Naive thymus-derived CD4-positive, alpha-beta T cell (primary cell): ENCODE measurements around the gene KAZN. TPM values are rescaled to one million over a fixed set of nuclear protein-coding genes. Genes with fewer than 3 reads are reported as not detected.

Experiments
- ATAC-seq: fragments of 150-1000 bp; cut with Tn5 transposase; 2 replicates; pipeline ENCODE4 v1.10.0; 2021; ENCODE audit warnings: mild to moderate bottlenecking, moderate library complexity
- CTCF ChIA-PET: fragments of 350-600 bp; sonication (Branson Sonifier 250); formaldehyde crosslinking; loops from one replicate; lab custom pipeline; 2021; ENCODE audit warnings: antibody characterized with exemption; lab: Charles Lee
- POLR2A ChIA-PET: fragments of 350-600 bp; sonication (Branson Sonifier 250); formaldehyde crosslinking; loops from one replicate; lab custom pipeline; 2021; ENCODE audit warnings: antibody characterized with exemption, inconsistent platforms; lab: Charles Lee
- DNase-seq, 9 donors: peaks; one replicate each; pipeline versions ENCODE4 v3.0.0 to v3.0.0-alpha.2; 2020 to 2022; ENCODE audit warnings: mixed read lengths in 1 of 9
- H3K27ac ChIP-seq: one replicate; pipeline ENCODE4 v1.7.0; 2013; ENCODE audit warnings: mild to moderate bottlenecking, low read depth, low read length, moderate library complexity
- H3K27me3 ChIP-seq, 2 donors: one replicate each; pipeline ENCODE4 v1.7.0; 2013; ENCODE audit warnings: low read length in 2 of 2, mild to moderate bottlenecking in 2 of 2, moderate library complexity in 2 of 2; ENCODE audit not compliant: control insufficient read depth in 2 of 2, insufficient read depth in 2 of 2
- H3K36me3 ChIP-seq, 3 experiments: 1 replicate in 2 of 3; 2 replicates in 1 of 3; pipeline ENCODE4 v1.7.0; 2013; ENCODE audit warnings: low read length in 3 of 3, mild to moderate bottlenecking in 3 of 3, moderate library complexity in 1 of 3; ENCODE audit not compliant: insufficient read depth in 3 of 3, control insufficient read depth in 2 of 3
- H3K4me1 ChIP-seq, 2 donors: one replicate each; pipeline ENCODE4 v1.7.0; 2013; ENCODE audit warnings: low read length in 2 of 2, mild to moderate bottlenecking in 2 of 2, moderate library complexity in 1 of 2; ENCODE audit not compliant: control insufficient read depth in 2 of 2, insufficient read depth in 2 of 2
- H3K4me3 ChIP-seq: 2 replicates; pipeline ENCODE4 v1.7.0; 2013; ENCODE audit warnings: mild to moderate bottlenecking, low read length
- H3K9me3 ChIP-seq, 3 experiments: 1 replicate in 2 of 3; 2 replicates in 1 of 3; pipeline ENCODE4 v1.7.0; 2013; ENCODE audit warnings: low read length in 3 of 3; ENCODE audit not compliant: control insufficient read depth in 2 of 3
- H3K27ac Mint-ChIP-seq, 9 donors: one replicate each; pipeline ENCODE4 v1.8.0; 2020 to 2022; ENCODE audit warnings: mixed read lengths in 9 of 9, mild to moderate bottlenecking in 8 of 9, moderate library complexity in 5 of 9, inconsistent platforms in 2 of 9
- H3K27me3 Mint-ChIP-seq, 5 donors: one replicate each; pipeline ENCODE4 v1.8.0; 2021 to 2022; ENCODE audit warnings: mixed read lengths in 5 of 5, mild to moderate bottlenecking in 1 of 5
- H3K36me3 Mint-ChIP-seq, 5 donors: one replicate each; pipeline ENCODE4 v1.8.0; 2020 to 2022; ENCODE audit warnings: mixed read lengths in 5 of 5, mild to moderate bottlenecking in 3 of 5, inconsistent platforms in 1 of 5
- H3K4me1 Mint-ChIP-seq, 7 donors: one replicate each; pipeline ENCODE4 v1.8.0; 2020 to 2022; ENCODE audit warnings: mixed read lengths in 7 of 7, mild to moderate bottlenecking in 3 of 7, inconsistent platforms in 1 of 7
- H3K4me3 Mint-ChIP-seq, 10 donors: one replicate each; pipeline ENCODE4 v1.8.0; 2020 to 2022; ENCODE audit warnings: mild to moderate bottlenecking in 10 of 10, mixed read lengths in 10 of 10, moderate library complexity in 6 of 10, inconsistent platforms in 2 of 10
- H3K9me3 Mint-ChIP-seq, 11 donors: one replicate each; pipeline ENCODE4 v1.8.0; 2020 to 2022; ENCODE audit warnings: mixed read lengths in 11 of 11, mild to moderate bottlenecking in 4 of 11, inconsistent platforms in 1 of 11, moderate library complexity in 1 of 11
- intact Hi-C, 2 donors: fragments of 100-400 bp; cut with micrococcal nuclease; formaldehyde crosslinking; loops; one replicate each; pipeline ENCODE4 v1.15.1; 2023
- polyA plus RNA-seq, 2 donors: library from polyadenylated mRNA; unstranded; fragments of 300-500 nt; fragmentation: Illumina TruSeq; gene quantifications; one replicate each; pipeline ENCODE4 v1.2.3, GENCODE V29; 2021
- total RNA-seq, 6 experiments: library from RNA in 5 of 6; stranded (reverse) in 5 of 6; gene quantifications; 1 replicate in 5 of 6; 2 replicates in 1 of 6; pipeline ENCODE4 v1.2.3 and lab custom pipeline; 2021 to 2026

Gene KAZN
- total and polyA plus RNA-seq, 7 experiments from 2014 or later = 0.08 to 0.87 (median 0.30) TPM

DNA sequence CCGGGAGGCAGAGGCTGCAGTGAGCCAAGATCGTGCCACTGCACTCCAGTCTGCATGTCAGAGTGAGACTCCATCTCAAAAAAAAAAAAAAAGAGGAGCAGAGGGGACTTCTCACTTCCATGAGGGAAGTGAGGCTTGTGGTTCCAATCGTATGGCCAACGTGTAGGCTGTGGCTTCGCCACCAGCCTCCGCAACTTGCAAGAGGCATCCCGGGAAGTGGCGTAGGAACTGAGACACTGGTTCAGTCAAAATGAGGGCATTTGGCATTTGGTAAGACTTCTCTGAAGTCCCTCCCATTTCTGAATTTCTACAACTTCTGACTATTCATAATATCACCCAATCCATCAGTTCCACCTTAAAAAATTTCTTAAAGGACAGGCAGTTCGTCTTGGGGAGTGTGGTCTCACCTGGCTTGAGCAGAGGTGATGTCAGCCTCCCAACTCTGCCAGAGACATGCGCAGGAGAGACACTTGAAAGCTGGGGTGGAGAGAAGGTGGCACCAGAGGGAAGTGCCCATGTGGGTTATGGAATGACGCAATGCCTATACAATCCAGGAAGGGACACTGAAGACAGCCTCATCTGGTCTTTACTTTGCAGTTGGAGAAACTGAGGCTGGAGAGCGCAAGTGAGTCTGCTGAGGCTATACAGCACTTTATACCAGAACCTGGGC is 17.2 kb downstream of the KAZN start:
- DNase-seq = no peak
- intact Hi-C loops = no loop called here
- H3K27me3 ChIP-seq = no peaks in the 10 kb centered on the region
- H3K4me3 ChIP-seq = no peak overlapping the region
- H3K9me3 ChIP-seq = no peaks in the 10 kb centered on the region
- Mint-ChIP-seq H3K36me3 (no peaks in the 10 kb centered on the region), H3K9me3 (peaks cover 3 to 26% (median 8%) of the 10 kb centered on the region in 11 donors), H3K4me3 (no peak overlapping the region), H3K27ac (no peak overlapping the region), H3K27me3 (peaks cover 0 to 28% (median 7%) of the 10 kb centered on the region in 5 donors), H3K4me1 (no peaks in the 10 kb centered on the region)
- H3K4me1 ChIP-seq = no peaks in the 10 kb centered on the region
- ATAC-seq = no peak
- ChIA-PET CTCF (no interaction called here), POLR2A (no interaction called here)
- no peaks in the 10 kb centered on the region for H3K36me3 ChIP-seq
- H3K27ac ChIP-seq = no peak overlapping the region

DNA sequence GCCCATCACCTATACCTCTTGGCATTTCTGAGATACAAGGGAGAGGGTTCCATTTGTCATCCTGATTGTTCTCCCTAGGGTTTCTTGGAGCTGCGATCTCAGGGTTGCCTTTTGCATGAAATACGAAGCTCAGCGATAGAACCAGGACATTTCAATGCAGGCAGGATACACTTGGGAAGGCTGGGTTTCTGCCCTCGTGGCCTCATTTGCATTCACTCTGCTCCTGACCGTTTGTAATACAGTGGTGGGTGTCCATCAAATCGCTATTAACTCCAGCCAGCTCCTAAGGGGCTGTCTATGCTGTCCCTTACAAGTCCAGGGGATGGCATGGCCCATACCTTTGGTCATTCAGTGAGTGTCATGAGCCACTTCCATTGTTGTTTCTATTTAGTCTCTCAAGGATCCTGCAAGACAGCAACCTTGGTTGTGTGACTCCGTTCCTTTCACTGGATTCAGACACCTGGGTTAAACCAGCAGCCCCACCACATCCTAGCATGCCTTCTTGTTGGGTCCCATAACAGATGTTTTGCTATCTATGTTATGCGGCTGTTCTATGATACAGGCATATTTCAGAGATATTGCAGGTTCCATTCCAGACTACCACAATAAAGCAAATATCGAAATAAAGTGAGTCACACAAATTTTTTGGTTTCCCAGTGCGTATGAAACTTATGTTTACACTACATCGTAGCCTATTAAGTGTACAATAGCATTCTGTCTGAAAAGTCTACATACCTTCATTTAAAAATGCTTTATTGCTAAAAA is 18.3 kb downstream of the KAZN start:
- Mint-ChIP-seq H3K27ac (no peak overlapping the region), H3K36me3 (no peaks in the 10 kb centered on the region), H3K4me1 (no peaks in the 10 kb centered on the region), H3K27me3 (peaks cover 0 to 22% (median 7%) of the 10 kb centered on the region in 5 donors), H3K9me3 (peaks cover 3 to 30% (median 8%) of the 10 kb centered on the region in 11 donors), H3K4me3 (no peak overlapping the region)
- H3K4me1 ChIP-seq = no peaks in the 10 kb centered on the region
- POLR2A ChIA-PET = no interaction called here
- no peak overlapping the region for H3K4me3 ChIP-seq
- no peaks in the 10 kb centered on the region for H3K9me3 ChIP-seq
- DNase-seq = no peak
- CTCF ChIA-PET = no interaction called here
- intact Hi-C loops = no loop called here
- H3K27ac ChIP-seq = no peak overlapping the region
- no peak for ATAC-seq
- no peaks in the 10 kb centered on the region for H3K27me3 ChIP-seq
- H3K36me3 ChIP-seq = no peaks in the 10 kb centered on the region

DNA sequence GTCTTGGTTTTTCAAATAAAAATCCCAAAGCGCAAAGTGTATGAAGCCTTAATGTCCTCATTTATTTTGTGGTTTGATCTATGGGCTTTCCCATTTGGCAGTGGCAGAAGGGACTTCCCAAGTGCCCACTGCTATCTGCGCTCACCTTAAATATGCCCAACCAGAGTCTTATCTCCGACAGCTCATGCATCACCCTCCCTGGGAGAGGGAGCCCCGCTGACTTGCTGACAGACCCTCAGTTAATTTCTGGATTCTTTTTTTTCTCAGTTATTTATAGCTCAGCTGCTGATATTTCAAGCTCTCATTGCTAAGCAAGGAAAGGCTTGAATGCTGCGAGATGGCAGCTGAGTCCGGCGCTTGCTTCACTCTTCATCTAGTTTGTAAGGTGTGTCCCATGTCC is 19.3 kb downstream of the KAZN start:
- CTCF ChIA-PET = no interaction called here
- intact Hi-C loops = no loop called here

DNA sequence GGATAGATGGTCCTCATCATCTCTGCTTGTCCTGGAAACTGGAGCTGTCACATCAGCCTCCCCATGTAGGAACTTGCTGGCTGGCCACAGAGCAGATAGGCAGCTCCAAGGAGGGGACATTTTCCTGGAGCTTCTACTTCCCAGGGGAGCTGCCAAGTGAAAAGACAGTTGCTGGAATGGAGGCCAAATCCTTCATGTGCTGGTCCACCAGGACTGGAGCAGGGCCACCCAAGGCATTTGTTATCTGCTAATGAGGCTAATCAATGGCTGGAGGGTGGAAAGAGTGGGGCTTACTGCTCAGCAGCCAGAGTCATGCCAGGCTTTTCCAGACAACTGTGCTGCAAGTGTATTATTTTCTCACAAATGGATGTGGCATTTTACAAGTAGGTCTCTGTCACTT is 22.5 kb downstream of the KAZN start:
- peaks cover 0 to 6% (median 0%) of the 10 kb centered on the region in 5 donors for H3K27me3 Mint-ChIP-seq
- DNase-seq (no peak), ATAC-seq (no peak)
- no peaks in the 10 kb centered on the region for H3K4me1 Mint-ChIP-seq
- no peaks in the 10 kb centered on the region for H3K9me3 ChIP-seq
- no peak overlapping the region for H3K27ac ChIP-seq
- no peaks in the 10 kb centered on the region for H3K36me3 ChIP-seq
- CTCF ChIA-PET = no interaction called here
- no peak overlapping the region for H3K27ac Mint-ChIP-seq
- POLR2A ChIA-PET = no interaction called here
- no peaks in the 10 kb centered on the region for H3K4me1 ChIP-seq
- H3K36me3 Mint-ChIP-seq = no peaks in the 10 kb centered on the region
- intact Hi-C loops = no loop called here
- peaks cover 4 to 34% (median 8%) of the 10 kb centered on the region in 11 donors for H3K9me3 Mint-ChIP-seq
- H3K4me3 Mint-ChIP-seq = no peak overlapping the region
- H3K4me3 ChIP-seq = no peak overlapping the region
- H3K27me3 ChIP-seq = no peaks in the 10 kb centered on the region

More for the DNA sequence above, 19.3 kb downstream of the KAZN start:
- Mint-ChIP-seq H3K4me1 (no peaks in the 10 kb centered on the region), H3K27ac (peak overlapping the region in 1 of 9 donors; percentile 8), H3K36me3 (no peaks in the 10 kb centered on the region), H3K9me3 (peaks cover 3 to 34% (median 8%) of the 10 kb centered on the region in 11 donors), H3K4me3 (no peak overlapping the region), H3K27me3 (peaks cover 0 to 12% (median 7%) of the 10 kb centered on the region in 5 donors)
- Histone ChIP-seq H3K9me3 (no peaks in the 10 kb centered on the region), H3K4me1 (no peaks in the 10 kb centered on the region), H3K27me3 (no peaks in the 10 kb centered on the region), H3K4me3 (no peak overlapping the region), H3K36me3 (no peaks in the 10 kb centered on the region), H3K27ac (no peak overlapping the region)
- no peak for DNase-seq
- POLR2A ChIA-PET = no interaction called here
- no peak for ATAC-seq

DNA sequence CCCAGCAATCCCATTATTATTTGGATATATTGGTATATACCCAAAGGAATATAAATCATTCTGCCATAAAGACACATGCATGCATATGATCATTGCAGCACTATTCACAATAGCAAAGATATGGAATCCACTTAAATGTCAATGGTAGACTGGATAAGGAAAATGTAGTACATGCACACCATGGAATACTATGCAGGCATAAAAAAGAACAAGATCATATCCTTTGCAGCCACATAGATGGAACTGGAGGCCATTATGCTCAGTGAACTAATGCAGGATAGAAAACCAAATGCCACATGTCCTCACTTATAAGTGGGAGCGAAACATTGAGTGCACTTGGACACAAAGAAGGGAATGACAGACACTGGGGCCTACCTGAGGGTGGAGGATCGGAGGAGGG is 24.6 kb downstream of the KAZN start:
- DNase-seq = no peak
- ChIA-PET CTCF (no interaction called here), POLR2A (no interaction called here)
- H3K27me3 ChIP-seq = no peaks in the 10 kb centered on the region
- Mint-ChIP-seq H3K27me3 (peaks cover 0 to 12% (median 0%) of the 10 kb centered on the region in 5 donors), H3K4me1 (no peaks in the 10 kb centered on the region), H3K9me3 (peaks cover 4 to 25% (median 8%) of the 10 kb centered on the region in 11 donors), H3K4me3 (no peak overlapping the region), H3K36me3 (no peaks in the 10 kb centered on the region), H3K27ac (no peak overlapping the region)
- ATAC-seq = no peak
- no peak overlapping the region for H3K27ac ChIP-seq
- H3K4me1 ChIP-seq = no peaks in the 10 kb centered on the region
- no peaks in the 10 kb centered on the region for H3K9me3 ChIP-seq
- intact Hi-C loops = no loop called here
- no peak overlapping the region for H3K4me3 ChIP-seq
- H3K36me3 ChIP-seq = no peaks in the 10 kb centered on the region

DNA sequence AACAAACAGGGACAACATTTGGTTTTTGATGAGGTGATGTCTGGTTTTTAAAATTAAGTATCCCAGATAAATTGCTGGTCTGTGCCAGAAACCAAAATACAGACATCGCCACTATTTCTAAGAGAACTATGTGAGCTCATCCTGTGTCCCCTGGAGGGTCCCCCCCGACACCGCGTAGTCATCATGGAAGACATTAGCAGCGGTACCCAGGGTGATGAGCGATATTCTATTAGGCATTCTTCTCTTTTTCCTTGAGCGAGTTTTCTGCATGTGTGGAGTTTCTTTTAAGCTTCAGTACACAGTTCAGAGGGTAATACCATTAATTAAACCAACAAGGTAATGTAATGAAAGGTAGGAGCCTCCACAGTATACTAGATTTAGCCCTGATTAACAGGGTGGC is 26.5 kb downstream of the KAZN start:
- no peaks in the 10 kb centered on the region for H3K4me1 Mint-ChIP-seq
- H3K27ac Mint-ChIP-seq = no peak overlapping the region
- DNase-seq (no peak), ATAC-seq (no peak)
- Histone ChIP-seq H3K27ac (no peak overlapping the region), H3K4me3 (no peak overlapping the region), H3K36me3 (no peaks in the 10 kb centered on the region), H3K27me3 (no peaks in the 10 kb centered on the region), H3K9me3 (no peaks in the 10 kb centered on the region), H3K4me1 (no peaks in the 10 kb centered on the region)
- no peak overlapping the region for H3K4me3 Mint-ChIP-seq
- peaks cover 0 to 9% (median 2%) of the 10 kb centered on the region in 11 donors for H3K9me3 Mint-ChIP-seq
- ChIA-PET CTCF (interaction anchor here (0.6 kb wide), 1 partner anchor 179 kb away, joined by 3 read pairs; no protein-coding TSS in a partner anchor), POLR2A (no interaction called here)
- intact Hi-C loops = no loop called here
- H3K36me3 Mint-ChIP-seq = no peaks in the 10 kb centered on the region
- peaks cover 0 to 7% (median 0%) of the 10 kb centered on the region in 5 donors for H3K27me3 Mint-ChIP-seq
